ENCODE measurements around the gene FAM168A. TPM values are rescaled to one million over a fixed set of nuclear protein-coding genes. Genes with fewer than 3 reads are reported as not detected.
A peak's percentile ranks its signal among the peaks of the same experiment; 100 is the strongest.

Gene FAM168A
- total RNA-seq, 4 donors from 2014 or later: 31.1 to 50.8 (median 41.1) TPM

DNA sequence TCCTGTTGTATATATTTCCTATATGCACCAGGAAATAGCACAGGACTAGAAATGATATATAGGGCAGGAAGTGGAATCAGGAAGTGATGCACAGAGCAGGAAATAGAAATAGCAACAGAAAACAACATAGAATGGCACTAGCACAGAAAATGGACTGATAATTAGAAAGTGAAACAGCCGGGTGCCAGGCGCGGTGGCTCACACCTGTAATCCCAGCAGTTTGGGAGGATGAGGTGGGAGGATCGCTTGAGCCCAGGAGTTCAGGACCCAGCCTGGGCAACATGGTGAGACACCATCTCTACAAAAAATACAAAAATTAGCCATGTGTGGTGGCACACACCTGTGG lies 231.7 kb downstream of the FAM168A start:
- H3K4me3 ChIP-seq: no peak overlapping the region
- intact Hi-C loops (cut with DNase I): no loop called here
- H3K27ac ChIP-seq (replicated peaks in 1 of 4): no peak overlapping the region
- no peaks in the 10 kb centered on the region for H3K27me3 ChIP-seq
- peaks cover 0 to 7% (median 0%) of the 10 kb centered on the region in 4 donors for H3K4me1 ChIP-seq
- no peaks in the 10 kb centered on the region for H3K9me3 ChIP-seq
- no peak for DNase-seq (ENCODE audit: extremely low spot score)
- WGBS: 89% methylated on average over 4 of the region's 4 CpGs
- no peak for TF ChIP-seq EP300 (IDR thresholded peaks at IDR 0.05)
- no peak for TF ChIP-seq POLR2A (IDR thresholded peaks at IDR 0.05; ENCODE audit: low read depth)
- no peak for TF ChIP-seq POLR2AphosphoS5 (IDR thresholded peaks at IDR 0.05)
- TF ChIP-seq, protein P1, sequence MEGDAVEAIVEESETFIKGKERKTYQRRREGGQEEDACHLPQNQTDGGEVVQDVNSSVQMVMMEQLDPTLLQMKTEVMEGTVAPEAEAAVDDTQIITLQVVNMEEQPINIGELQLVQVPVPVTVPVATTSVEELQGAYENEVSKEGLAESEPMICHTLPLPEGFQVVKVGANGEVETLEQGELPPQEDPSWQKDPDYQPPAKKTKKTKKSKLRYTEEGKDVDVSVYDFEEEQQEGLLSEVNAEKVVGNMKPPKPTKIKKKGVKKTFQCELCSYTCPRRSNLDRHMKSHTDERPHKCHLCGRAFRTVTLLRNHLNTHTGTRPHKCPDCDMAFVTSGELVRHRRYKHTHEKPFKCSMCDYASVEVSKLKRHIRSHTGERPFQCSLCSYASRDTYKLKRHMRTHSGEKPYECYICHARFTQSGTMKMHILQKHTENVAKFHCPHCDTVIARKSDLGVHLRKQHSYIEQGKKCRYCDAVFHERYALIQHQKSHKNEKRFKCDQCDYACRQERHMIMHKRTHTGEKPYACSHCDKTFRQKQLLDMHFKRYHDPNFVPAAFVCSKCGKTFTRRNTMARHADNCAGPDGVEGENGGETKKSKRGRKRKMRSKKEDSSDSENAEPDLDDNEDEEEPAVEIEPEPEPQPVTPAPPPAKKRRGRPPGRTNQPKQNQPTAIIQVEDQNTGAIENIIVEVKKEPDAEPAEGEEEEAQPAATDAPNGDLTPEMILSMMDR (IDR thresholded peaks at IDR 0.05): no peak
- peaks cover 42 to 81% (median 76%) of the 10 kb centered on the region in 4 donors for H3K36me3 ChIP-seq

DNA sequence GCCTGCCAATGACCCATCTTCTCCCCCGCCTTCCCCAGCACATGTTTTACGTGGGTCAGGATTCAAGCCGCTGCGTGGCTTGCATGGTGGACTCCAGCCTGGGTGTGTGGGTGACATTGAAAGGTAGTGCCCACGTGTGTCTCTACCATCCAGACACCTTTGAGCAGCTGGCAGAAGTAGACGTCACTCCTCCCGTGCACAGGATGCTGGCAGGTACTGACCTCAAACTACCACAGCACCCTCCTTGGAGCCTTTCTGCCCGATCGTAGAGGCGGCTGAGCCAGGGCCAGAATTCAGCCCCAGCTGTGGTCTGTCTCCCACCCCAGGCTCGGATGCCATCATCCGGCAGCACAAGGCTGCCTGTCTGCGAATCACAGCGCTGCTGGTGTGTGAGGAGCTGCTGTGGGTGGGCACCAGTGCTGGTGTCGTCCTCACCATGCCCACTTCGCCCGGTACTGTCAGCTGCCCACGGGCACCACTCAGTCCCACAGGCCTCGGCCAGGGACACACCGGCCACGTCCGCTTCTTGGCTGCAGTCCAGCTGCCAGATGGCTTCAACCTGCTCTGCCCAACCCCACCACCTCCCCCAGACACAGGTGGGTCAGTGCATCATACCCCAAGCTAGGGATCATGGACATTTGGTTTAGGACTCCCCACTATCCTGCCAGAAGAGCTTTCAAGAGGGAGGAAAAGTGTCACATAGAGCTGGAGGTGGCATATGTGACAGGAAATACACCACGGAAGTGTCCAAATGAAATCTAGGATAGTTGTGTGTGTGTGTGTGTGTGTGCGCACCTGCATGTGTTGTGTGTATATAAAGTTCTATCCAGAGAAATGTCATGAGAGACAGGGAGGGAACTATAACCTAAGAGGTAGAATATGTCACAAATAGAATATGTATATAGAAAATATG lies 232.3 kb downstream of the FAM168A start:
- peaks cover 0 to 7% (median 0%) of the 10 kb centered on the region in 4 donors for H3K4me1 ChIP-seq
- no peaks in the 10 kb centered on the region for H3K27me3 ChIP-seq
- H3K4me3 ChIP-seq: no peak overlapping the region
- TF ChIP-seq EP300 (IDR thresholded peaks at IDR 0.05): no peak
- TF ChIP-seq POLR2AphosphoS5 (IDR thresholded peaks at IDR 0.05): peak in 1 of 2 donors; percentile 5
- TF ChIP-seq, protein P1 (IDR thresholded peaks at IDR 0.05): no peak
- TF ChIP-seq POLR2A (IDR thresholded peaks at IDR 0.05; ENCODE audit: low read depth): no peak
- no peaks in the 10 kb centered on the region for H3K9me3 ChIP-seq
- 88% methylated on average over 14 of the region's 24 CpGs for WGBS
- intact Hi-C loops (cut with DNase I): no loop called here
- no peak for DNase-seq (ENCODE audit: extremely low spot score)
- peak overlapping the region in 1 of 4 donors; percentile 15 for H3K27ac ChIP-seq (replicated peaks in 1 of 4)
- H3K36me3 ChIP-seq: peaks cover 48 to 87% (median 82%) of the 10 kb centered on the region in 4 donors

DNA sequence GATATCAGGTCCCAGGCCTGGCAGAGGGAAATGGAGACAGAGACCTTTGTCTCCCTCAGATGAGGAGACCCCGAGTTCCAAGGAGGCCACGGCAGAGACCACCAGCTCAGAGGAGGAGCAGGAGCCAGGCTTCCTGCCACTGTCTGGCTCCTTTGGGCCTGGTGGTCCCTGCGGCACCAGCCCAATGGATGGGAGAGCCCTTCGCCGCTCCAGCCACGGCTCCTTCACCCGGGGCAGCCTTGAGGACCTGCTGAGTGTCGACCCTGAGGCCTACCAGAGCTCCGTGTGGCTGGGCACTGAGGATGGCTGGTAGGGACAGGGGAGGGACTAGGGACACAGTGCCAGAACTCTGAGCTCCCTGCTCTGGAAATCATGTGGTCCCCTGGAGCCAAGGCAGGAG lies 234.8 kb downstream of the FAM168A start:
- DNase-seq (ENCODE audit: extremely low spot score): no peak
- TF ChIP-seq EP300 (IDR thresholded peaks at IDR 0.05): no peak
- TF ChIP-seq POLR2A (IDR thresholded peaks at IDR 0.05; ENCODE audit: low read depth): no peak
- TF ChIP-seq, protein P1 (IDR thresholded peaks at IDR 0.05): no peak
- H3K4me1 ChIP-seq: peaks cover 3 to 19% (median 18%) of the 10 kb centered on the region in 4 donors
- no peak overlapping the region for H3K4me3 ChIP-seq
- no peaks in the 10 kb centered on the region for H3K9me3 ChIP-seq
- intact Hi-C loops (cut with DNase I): no loop called here
- WGBS: 83% methylated on average over 3 of the region's 9 CpGs
- H3K27me3 ChIP-seq: no peaks in the 10 kb centered on the region
- peak overlapping the region in 1 of 4 donors; percentile 21 for H3K27ac ChIP-seq (replicated peaks in 1 of 4)
- H3K36me3 ChIP-seq: peaks cover 62 to 100% (median 94%) of the 10 kb centered on the region in 4 donors

DNA sequence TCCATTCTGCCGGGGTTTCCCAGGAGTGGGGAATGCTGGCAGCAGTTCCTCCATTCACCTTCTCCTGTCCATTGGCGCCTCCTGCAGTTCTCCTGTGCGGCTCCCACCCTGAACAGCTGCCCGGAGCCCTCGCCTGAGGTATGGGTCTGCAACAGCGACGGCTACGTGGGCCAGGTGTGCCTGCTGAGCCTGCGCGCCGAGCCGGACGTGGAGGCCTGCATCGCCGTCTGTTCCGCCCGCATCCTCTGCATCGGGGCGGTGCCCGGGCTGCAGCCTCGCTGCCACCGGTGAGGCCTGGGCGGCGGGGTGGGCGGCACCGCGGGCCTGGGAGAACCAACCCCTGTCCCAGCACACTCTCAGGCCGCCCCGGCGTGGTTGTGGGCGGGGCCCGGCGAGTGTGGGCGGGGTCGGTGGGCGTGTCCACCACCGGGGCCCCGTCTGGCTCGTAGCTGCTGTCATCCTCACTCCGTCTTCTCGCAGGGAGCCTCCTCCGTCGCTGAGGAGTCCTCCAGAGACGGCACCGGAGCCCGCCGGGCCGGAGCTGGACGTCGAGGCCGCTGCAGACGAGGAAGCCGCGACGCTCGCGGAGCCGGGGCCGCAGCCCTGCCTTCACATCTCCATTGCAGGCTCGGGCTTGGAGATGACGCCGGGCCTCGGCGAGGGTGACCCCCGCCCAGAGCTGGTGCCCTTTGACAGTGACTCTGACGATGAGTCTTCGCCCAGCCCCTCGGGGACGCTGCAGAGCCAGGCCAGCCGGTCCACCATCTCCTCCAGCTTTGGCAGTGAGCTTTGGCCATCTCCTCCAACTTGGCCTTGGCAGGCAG lies 235.7 kb downstream of the FAM168A start:
- Histone ChIP-seq H3K27ac (replicated peaks in 1 of 4) (peak overlapping the region in 1 of 4 donors; percentile 21), H3K36me3 (peaks cover 64 to 100% (median 94%) of the 10 kb centered on the region in 4 donors), H3K4me3 (no peak overlapping the region), H3K27me3 (no peaks in the 10 kb centered on the region), H3K4me1 (peaks cover 3 to 28% (median 26%) of the 10 kb centered on the region in 4 donors), H3K9me3 (no peaks in the 10 kb centered on the region)
- no peak for DNase-seq (ENCODE audit: extremely low spot score)
- WGBS: 90% methylated on average over 54 of the region's 70 CpGs
- intact Hi-C loops (cut with DNase I): no loop called here
- TF ChIP-seq POLR2AphosphoS5 (IDR thresholded peaks at IDR 0.05): no peak
- TF ChIP-seq EP300 (IDR thresholded peaks at IDR 0.05): no peak
- no peak for TF ChIP-seq POLR2A (IDR thresholded peaks at IDR 0.05; ENCODE audit: low read depth)
- TF ChIP-seq, protein P1 (IDR thresholded peaks at IDR 0.05): no peak

All from esophagus muscularis mucosa (tissue), 4 donors.